Measurements from ENCODE around the gene NBL1. TPM values are rescaled to one million over a fixed set of nuclear protein-coding genes. Genes with fewer than 3 reads are reported as not detected.

Gene NBL1
- total RNA-seq, 1 experiment from 2014 or later = not detected

DNA sequence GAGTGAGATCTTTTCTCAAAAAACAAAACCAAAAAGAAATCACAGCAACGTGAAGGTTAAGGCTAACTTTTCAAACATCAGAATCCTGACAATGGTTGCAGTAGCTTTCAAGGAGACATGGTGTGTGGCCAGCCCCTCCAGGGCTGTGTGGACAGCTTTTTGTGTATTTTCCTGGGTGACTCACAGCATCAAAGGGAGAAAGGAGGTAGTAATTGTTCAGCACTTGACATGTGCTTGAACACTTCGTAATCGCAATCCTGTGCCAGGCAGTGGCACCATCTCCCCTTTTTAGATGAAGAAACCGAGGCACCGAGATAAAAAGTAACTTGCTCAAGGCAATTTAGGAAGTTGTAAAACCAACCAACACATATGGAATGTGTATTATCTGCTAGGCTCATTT lies 10.3 kb downstream of the NBL1 start:
- peak overlapping the region; percentile 28 for H3K4me2 ChIP-seq (ENCODE audit: low read depth, low read length, poor library complexity, severe bottlenecking)
- H3K9me3 ChIP-seq (ENCODE audit: low read length) = no peaks in the 10 kb centered on the region
- no peaks in the 10 kb centered on the region for H3K36me3 ChIP-seq (ENCODE audit: insufficient read depth, low read length)
- no peaks in the 10 kb centered on the region for H3K79me2 ChIP-seq (ENCODE audit: low read length)
- no peak overlapping the region for H2AFZ ChIP-seq (ENCODE audit: low read length)
- H3K4me1 ChIP-seq (ENCODE audit: low read length) = peaks cover 5% of the 10 kb centered on the region
- no peak overlapping the region for H3K9ac ChIP-seq (ENCODE audit: low read length)
- H3K27me3 ChIP-seq (ENCODE audit: low read length) = no peaks in the 10 kb centered on the region
- no peaks in the 10 kb centered on the region for H3K9me2 ChIP-seq (replicated peaks; ENCODE audit: insufficient read depth, low read length)
- H4K20me1 ChIP-seq (ENCODE audit: insufficient read depth, low read depth, low read length) = no peaks in the 10 kb centered on the region
- no peak overlapping the region for H3K27ac ChIP-seq (ENCODE audit: low read length)
- no peak overlapping the region for H3K4me3 ChIP-seq (ENCODE audit: low read length)
- no peak for DNase-seq

GRCh38 chr1:19654886-19655717 lies 11.0 kb downstream of the NBL1 start:
- no peaks in the 10 kb centered on the region for H3K79me2 ChIP-seq (ENCODE audit: low read length)
- no peak overlapping the region for H3K27ac ChIP-seq (ENCODE audit: low read length)
- H3K27me3 ChIP-seq (ENCODE audit: low read length) = no peaks in the 10 kb centered on the region
- no peaks in the 10 kb centered on the region for H4K20me1 ChIP-seq (ENCODE audit: insufficient read depth, low read depth, low read length)
- H3K9me3 ChIP-seq (ENCODE audit: low read length) = no peaks in the 10 kb centered on the region
- no peak overlapping the region for H2AFZ ChIP-seq (ENCODE audit: low read length)
- H3K4me3 ChIP-seq (ENCODE audit: low read length) = no peak overlapping the region
- H3K36me3 ChIP-seq (ENCODE audit: insufficient read depth, low read length) = no peaks in the 10 kb centered on the region
- no peak overlapping the region for H3K4me2 ChIP-seq (ENCODE audit: low read depth, low read length, poor library complexity, severe bottlenecking)
- peaks cover 8% of the 10 kb centered on the region for H3K4me1 ChIP-seq (ENCODE audit: low read length)
- no peak overlapping the region for H3K9ac ChIP-seq (ENCODE audit: low read length)
- DNase-seq = no peak
- H3K9me2 ChIP-seq (replicated peaks; ENCODE audit: insufficient read depth, low read length) = no peaks in the 10 kb centered on the region

DNA sequence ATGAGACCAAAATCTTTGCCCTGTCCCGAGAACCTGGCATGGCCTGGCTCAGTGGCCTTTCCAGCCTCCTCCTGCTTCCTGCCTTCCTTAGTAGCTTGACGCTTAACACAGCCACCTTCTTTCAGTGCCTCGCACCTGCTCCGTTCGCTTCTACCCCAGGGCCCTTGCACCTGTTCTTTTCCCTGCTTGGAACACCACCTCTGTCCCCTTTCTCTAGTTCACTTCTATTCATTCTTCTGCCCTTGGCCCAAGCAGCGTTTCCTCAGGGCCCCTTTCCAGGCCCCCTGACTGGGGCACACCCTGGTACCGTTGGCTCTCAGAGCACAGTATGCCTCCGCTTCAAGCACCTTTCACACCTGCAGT lies 11.6 kb downstream of the NBL1 start:
- H3K4me3 ChIP-seq (ENCODE audit: low read length) = no peak overlapping the region
- no peaks in the 10 kb centered on the region for H3K36me3 ChIP-seq (ENCODE audit: insufficient read depth, low read length)
- H3K9me2 ChIP-seq (replicated peaks; ENCODE audit: insufficient read depth, low read length) = no peaks in the 10 kb centered on the region
- no peak overlapping the region for H3K27ac ChIP-seq (ENCODE audit: low read length)
- H3K27me3 ChIP-seq (ENCODE audit: low read length) = no peaks in the 10 kb centered on the region
- H2AFZ ChIP-seq (ENCODE audit: low read length) = no peak overlapping the region
- peaks cover 8% of the 10 kb centered on the region for H3K4me1 ChIP-seq (ENCODE audit: low read length)
- H3K4me2 ChIP-seq (ENCODE audit: low read depth, low read length, poor library complexity, severe bottlenecking) = no peak overlapping the region
- no peak for DNase-seq
- H4K20me1 ChIP-seq (ENCODE audit: insufficient read depth, low read depth, low read length) = no peaks in the 10 kb centered on the region
- H3K79me2 ChIP-seq (ENCODE audit: low read length) = no peaks in the 10 kb centered on the region
- no peak overlapping the region for H3K9ac ChIP-seq (ENCODE audit: low read length)
- H3K9me3 ChIP-seq (ENCODE audit: low read length) = no peaks in the 10 kb centered on the region

- no peaks in the 10 kb centered on the region for H3K9me2 ChIP-seq (replicated peaks; ENCODE audit: insufficient read depth, low read length)
- no peak overlapping the region for H3K9ac ChIP-seq (ENCODE audit: low read length)
- H3K9me3 ChIP-seq (ENCODE audit: low read length) = no peaks in the 10 kb centered on the region
These were observed 12.1 kb downstream of the NBL1 start for GRCh38 chr1:19656134-19656779.

DNA sequence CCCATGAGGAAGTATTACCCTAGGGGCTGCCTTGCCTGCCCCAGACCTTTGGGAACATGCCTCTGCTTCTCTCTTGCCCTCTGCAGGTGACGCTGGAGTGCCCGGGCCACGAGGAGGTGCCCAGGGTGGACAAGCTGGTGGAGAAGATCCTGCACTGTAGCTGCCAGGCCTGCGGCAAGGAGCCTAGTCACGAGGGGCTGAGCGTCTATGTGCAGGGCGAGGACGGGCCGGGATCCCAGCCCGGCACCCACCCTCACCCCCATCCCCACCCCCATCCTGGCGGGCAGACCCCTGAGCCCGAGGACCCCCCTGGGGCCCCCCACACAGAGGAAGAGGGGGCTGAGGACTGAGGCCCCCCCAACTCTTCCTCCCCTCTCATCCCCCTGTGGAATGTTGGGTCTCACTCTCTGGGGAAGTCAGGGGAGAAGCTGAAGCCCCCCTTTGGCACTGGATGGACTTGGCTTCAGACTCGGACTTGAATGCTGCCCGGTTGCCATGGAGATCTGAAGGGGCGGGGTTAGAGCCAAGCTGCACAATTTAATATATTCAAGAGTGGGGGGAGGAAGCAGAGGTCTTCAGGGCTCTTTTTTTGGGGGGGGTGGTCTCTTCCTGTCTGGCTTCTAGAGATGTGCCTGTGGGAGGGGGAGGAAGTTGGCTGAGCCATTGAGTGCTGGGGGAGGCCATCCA lies 12.8 kb downstream of the NBL1 start:
- peaks cover 8% of the 10 kb centered on the region for H3K4me1 ChIP-seq (ENCODE audit: low read length)
- no peaks in the 10 kb centered on the region for H3K9me3 ChIP-seq (ENCODE audit: low read length)
- DNase-seq = peak; percentile 67
- H3K4me3 ChIP-seq (ENCODE audit: low read length) = no peak overlapping the region
- no peak overlapping the region for H3K27ac ChIP-seq (ENCODE audit: low read length)
- no peaks in the 10 kb centered on the region for H3K36me3 ChIP-seq (ENCODE audit: insufficient read depth, low read length)
- H2AFZ ChIP-seq (ENCODE audit: low read length) = no peak overlapping the region
- H3K9me2 ChIP-seq (replicated peaks; ENCODE audit: insufficient read depth, low read length) = no peaks in the 10 kb centered on the region
- H3K27me3 ChIP-seq (ENCODE audit: low read length) = no peaks in the 10 kb centered on the region
- no peaks in the 10 kb centered on the region for H3K79me2 ChIP-seq (ENCODE audit: low read length)
- H3K9ac ChIP-seq (ENCODE audit: low read length) = no peak overlapping the region
- H4K20me1 ChIP-seq (ENCODE audit: insufficient read depth, low read depth, low read length) = no peaks in the 10 kb centered on the region
- H3K4me2 ChIP-seq (ENCODE audit: low read depth, low read length, poor library complexity, severe bottlenecking) = no peak overlapping the region

More at GRCh38 chr1:19656134-19656779, 12.1 kb downstream of the NBL1 start:
- H4K20me1 ChIP-seq (ENCODE audit: insufficient read depth, low read depth, low read length) = no peaks in the 10 kb centered on the region
- H3K4me3 ChIP-seq (ENCODE audit: low read length) = no peak overlapping the region
- peaks cover 8% of the 10 kb centered on the region for H3K4me1 ChIP-seq (ENCODE audit: low read length)
- peak; percentile 64 for DNase-seq
- no peak overlapping the region for H3K27ac ChIP-seq (ENCODE audit: low read length)
- no peak overlapping the region for H2AFZ ChIP-seq (ENCODE audit: low read length)
- H3K27me3 ChIP-seq (ENCODE audit: low read length) = no peaks in the 10 kb centered on the region
- no peaks in the 10 kb centered on the region for H3K79me2 ChIP-seq (ENCODE audit: low read length)
- H3K36me3 ChIP-seq (ENCODE audit: insufficient read depth, low read length) = no peaks in the 10 kb centered on the region
- H3K4me2 ChIP-seq (ENCODE audit: low read depth, low read length, poor library complexity, severe bottlenecking) = no peak overlapping the region

GRCh38 chr1:19657511-19657910 lies 13.4 kb downstream of the NBL1 start:
- H3K36me3 ChIP-seq (ENCODE audit: insufficient read depth, low read length) = no peaks in the 10 kb centered on the region
- peaks cover 8% of the 10 kb centered on the region for H3K4me1 ChIP-seq (ENCODE audit: low read length)
- H3K4me2 ChIP-seq (ENCODE audit: low read depth, low read length, poor library complexity, severe bottlenecking) = no peak overlapping the region
- H4K20me1 ChIP-seq (ENCODE audit: insufficient read depth, low read depth, low read length) = no peaks in the 10 kb centered on the region
- DNase-seq = no peak
- no peak overlapping the region for H3K27ac ChIP-seq (ENCODE audit: low read length)
- no peak overlapping the region for H3K9ac ChIP-seq (ENCODE audit: low read length)
- H3K4me3 ChIP-seq (ENCODE audit: low read length) = no peak overlapping the region
- H3K27me3 ChIP-seq (ENCODE audit: low read length) = no peaks in the 10 kb centered on the region
- no peaks in the 10 kb centered on the region for H3K9me2 ChIP-seq (replicated peaks; ENCODE audit: insufficient read depth, low read length)
- H2AFZ ChIP-seq (ENCODE audit: low read length) = no peak overlapping the region
- H3K79me2 ChIP-seq (ENCODE audit: low read length) = no peaks in the 10 kb centered on the region
- no peaks in the 10 kb centered on the region for H3K9me3 ChIP-seq (ENCODE audit: low read length)

- Histone ChIP-seq H3K4me1 (ENCODE audit: low read length) (peaks cover 8% of the 10 kb centered on the region), H2AFZ (ENCODE audit: low read length) (no peak overlapping the region), H3K79me2 (ENCODE audit: low read length) (no peaks in the 10 kb centered on the region), H3K4me2 (ENCODE audit: low read depth, low read length, poor library complexity, severe bottlenecking) (no peak overlapping the region), H3K36me3 (ENCODE audit: insufficient read depth, low read length) (no peaks in the 10 kb centered on the region), H3K9me2 (replicated peaks; ENCODE audit: insufficient read depth, low read length) (no peaks in the 10 kb centered on the region), H3K9me3 (ENCODE audit: low read length) (no peaks in the 10 kb centered on the region), H3K4me3 (ENCODE audit: low read length) (no peak overlapping the region), H3K27ac (ENCODE audit: low read length) (no peak overlapping the region), H3K27me3 (ENCODE audit: low read length) (no peaks in the 10 kb centered on the region), H4K20me1 (ENCODE audit: insufficient read depth, low read depth, low read length) (no peaks in the 10 kb centered on the region), H3K9ac (ENCODE audit: low read length) (no peak overlapping the region)
- no peak for DNase-seq
These were observed 14.1 kb downstream of the NBL1 start for GRCh38 chr1:19658186-19658585.

GRCh38 chr1:19661721-19662228 lies 17.7 kb downstream of the NBL1 start:
- Histone ChIP-seq H3K79me2 (ENCODE audit: low read length) (no peaks in the 10 kb centered on the region), H3K4me1 (ENCODE audit: low read length) (peaks cover 3% of the 10 kb centered on the region), H3K9me3 (ENCODE audit: low read length) (no peaks in the 10 kb centered on the region), H3K36me3 (ENCODE audit: insufficient read depth, low read length) (no peaks in the 10 kb centered on the region), H3K4me2 (ENCODE audit: low read depth, low read length, poor library complexity, severe bottlenecking) (no peak overlapping the region), H2AFZ (ENCODE audit: low read length) (no peak overlapping the region), H3K9me2 (replicated peaks; ENCODE audit: insufficient read depth, low read length) (no peaks in the 10 kb centered on the region), H3K9ac (ENCODE audit: low read length) (no peak overlapping the region), H3K27ac (ENCODE audit: low read length) (no peak overlapping the region), H3K27me3 (ENCODE audit: low read length) (no peaks in the 10 kb centered on the region), H3K4me3 (ENCODE audit: low read length) (no peak overlapping the region), H4K20me1 (ENCODE audit: insufficient read depth, low read depth, low read length) (no peaks in the 10 kb centered on the region)
- peak; percentile 82 for DNase-seq
